Activated B cell treated with CpG ODN at 0.5 μM for 24 hours (primary cell): ENCODE measurements around the gene SGCG. TPM values are rescaled to one million over a fixed set of nuclear protein-coding genes. Genes with fewer than 3 reads are reported as not detected.
"Not testable (repeated sequence)": the region's sequence is repeated elsewhere in the genome, so short reads cannot be mapped to it uniquely, and the experiment has no call there.

Source experiments
- ATAC-seq: fragments of 200-7000 bp; cut with Tn5 transposase; one replicate; pipeline ENCODE4 v1.10.0; 2021; ENCODE audit warnings: low read depth, mild to moderate bottlenecking, moderate library complexity
- CTCF ChIA-PET: fragments of 350-600 bp; sonication (Branson Sonifier 250); formaldehyde crosslinking; loops from one replicate; lab custom pipeline; 2021; ENCODE audit warnings: antibody characterized with exemption; lab: Charles Lee
- POLR2A ChIA-PET: fragments of 350-600 bp; sonication (Branson Sonifier 250); formaldehyde crosslinking; loops from one replicate; lab custom pipeline; 2021; ENCODE audit warnings: antibody characterized with exemption; lab: Charles Lee
- DNase-seq: peaks from one replicate; pipeline ENCODE4 v3.0.0; 2022
- H3K27ac Mint-ChIP-seq: one replicate; pipeline ENCODE4 v1.8.0; 2020; ENCODE audit warnings: mixed read lengths
- H3K27me3 Mint-ChIP-seq: one replicate; pipeline ENCODE4 v1.8.0; 2021; ENCODE audit warnings: mixed read lengths
- H3K36me3 Mint-ChIP-seq: one replicate; pipeline ENCODE4 v1.8.0; 2021; ENCODE audit warnings: low read depth, mixed read lengths
- H3K4me1 Mint-ChIP-seq: one replicate; pipeline ENCODE4 v1.8.0; 2021; ENCODE audit warnings: mixed read lengths
- H3K4me3 Mint-ChIP-seq: one replicate; pipeline ENCODE4 v1.8.0; 2020; ENCODE audit warnings: mild to moderate bottlenecking, mixed read lengths
- H3K9me3 Mint-ChIP-seq: one replicate; pipeline ENCODE4 v1.8.0; 2020; ENCODE audit warnings: mixed read lengths
- CTCF ChIP-seq: fragments of 200-600 bp; IDR thresholded peaks from one replicate; pipeline ENCODE4 v1.8.0; 2022; ENCODE audit warnings: antibody characterized with exemption, mild to moderate bottlenecking
- intact Hi-C: fragments of 100-400 bp; cut with micrococcal nuclease; formaldehyde crosslinking; loops from one replicate; pipeline ENCODE4 v1.15.1; 2024
- total RNA-seq: library from RNA; stranded (reverse); gene quantifications from 2 replicates; pipeline ENCODE4 v1.2.3, GENCODE V29; 2022

The SGCG gene
- total RNA-seq, 1 donor from 2014 or later: not detected

- H3K27me3 Mint-ChIP-seq: peaks cover 4% of the 10 kb centered on the region
- ATAC-seq (no peak), DNase-seq (no peak)
- no peaks in the 10 kb centered on the region for H3K4me1 Mint-ChIP-seq
- H3K36me3 Mint-ChIP-seq: no peaks in the 10 kb centered on the region
- POLR2A ChIA-PET: no interaction called here
- TF ChIP-seq CTCF: no peak
- H3K9me3 Mint-ChIP-seq: peaks cover 6% of the 10 kb centered on the region
- H3K27ac Mint-ChIP-seq: no peak overlapping the region
- intact Hi-C loops: no loop called here
- no peak overlapping the region for H3K4me3 Mint-ChIP-seq
- CTCF ChIA-PET: no interaction called here
Observed at GRCh38 chr13:23279321-23279720, 98.5 kb downstream of the SGCG start.

- no peak overlapping the region for H3K4me3 Mint-ChIP-seq
- ATAC-seq: no peak
- H3K27me3 Mint-ChIP-seq: peaks cover 5% of the 10 kb centered on the region
- POLR2A ChIA-PET: no interaction called here
- no peak for DNase-seq
- H3K27ac Mint-ChIP-seq: no peak overlapping the region
- intact Hi-C loops: no loop called here
- CTCF ChIA-PET: no interaction called here
- no peak for TF ChIP-seq CTCF
- no peaks in the 10 kb centered on the region for H3K9me3 Mint-ChIP-seq
- H3K36me3 Mint-ChIP-seq: no peaks in the 10 kb centered on the region
- H3K4me1 Mint-ChIP-seq: no peaks in the 10 kb centered on the region
Observed at GRCh38 chr13:23288564-23288963, 107.8 kb downstream of the SGCG start.

- Mint-ChIP-seq H3K27me3 (peaks cover 5% of the 10 kb centered on the region), H3K9me3 (no peaks in the 10 kb centered on the region), H3K4me3 (no peak overlapping the region), H3K4me1 (no peaks in the 10 kb centered on the region), H3K36me3 (no peaks in the 10 kb centered on the region), H3K27ac (no peak overlapping the region)
- ATAC-seq (no peak), DNase-seq (no peak)
- ChIA-PET POLR2A (no interaction called here), CTCF (no interaction called here)
- intact Hi-C loops: no loop called here
- no peak for TF ChIP-seq CTCF
Observed at GRCh38 chr13:23288995-23289394, 108.2 kb downstream of the SGCG start.

GRCh38 chr13:23289917-23290357 lies 109.2 kb downstream of the SGCG start:
- Mint-ChIP-seq H3K9me3 (no peaks in the 10 kb centered on the region), H3K4me3 (no peak overlapping the region), H3K4me1 (no peaks in the 10 kb centered on the region), H3K27ac (no peak overlapping the region), H3K27me3 (peaks cover 3% of the 10 kb centered on the region), H3K36me3 (no peaks in the 10 kb centered on the region)
- ChIA-PET CTCF (no interaction called here), POLR2A (no interaction called here)
- TF ChIP-seq CTCF: no peak
- ATAC-seq: no peak
- intact Hi-C loops: no loop called here
- no peak for DNase-seq

GRCh38 chr13:23292586-23292985 lies 111.8 kb downstream of the SGCG start:
- Mint-ChIP-seq H3K4me1 (no peaks in the 10 kb centered on the region), H3K27me3 (peaks cover 3% of the 10 kb centered on the region), H3K9me3 (no peaks in the 10 kb centered on the region), H3K4me3 (no peak overlapping the region), H3K27ac (no peak overlapping the region), H3K36me3 (no peaks in the 10 kb centered on the region)
- ChIA-PET CTCF (no interaction called here), POLR2A (no interaction called here)
- TF ChIP-seq CTCF: no peak
- no peak for DNase-seq
- intact Hi-C loops: no loop called here
- ATAC-seq: no peak

- H3K9me3 Mint-ChIP-seq, H3K27ac Mint-ChIP-seq, intact Hi-C loops, ATAC-seq, H3K4me1 Mint-ChIP-seq, CTCF ChIA-PET, DNase-seq, H3K4me3 Mint-ChIP-seq, POLR2A ChIA-PET, H3K36me3 Mint-ChIP-seq: not testable (repeated sequence)
- H3K27me3 Mint-ChIP-seq: peaks cover 11% of the 10 kb centered on the region
Observed at GRCh38 chr13:23314837-23315236, 134.1 kb downstream of the SGCG start.
